Lower leg skin (tissue), 4 donors: ENCODE results near the gene SMIM29. TPM values are rescaled to one million over a fixed set of nuclear protein-coding genes. Genes with fewer than 3 reads are reported as not detected.

Experiments
- DNase-seq, 2 donors: peaks; one replicate each; pipeline ENCODE4 v3.0.0-alpha.2; 2019; ENCODE audit warnings: low spot score in 2 of 2
- H3K4me3 ChIP-seq: fragments of 200-600 bp; sonication (generic); 2 replicates; pipeline ENCODE4 v1.5.1; 2017; ENCODE audit warnings: mild to moderate bottlenecking, low read depth; ENCODE audit not compliant: poor library complexity, severe bottlenecking
- POLR2A ChIP-seq, 2 donors: fragments of 450-650 bp; IDR thresholded peaks; one replicate each; pipeline ENCODE4 v1.6.1; 2016 to 2017; ENCODE audit warnings: antibody characterized with exemption in 2 of 2, mild to moderate bottlenecking in 1 of 2, moderate library complexity in 1 of 2
- WGBS, 2 donors: methylation state at CpG; one replicate each; pipeline ENCODE4 v1.1.5; 2018; 5-methylcytosine and 5-hydroxymethylcytosine counted together
- intact Hi-C: fragments of 100-400 bp; cut with DNase I; formaldehyde crosslinking; loops from one replicate; pipeline ENCODE4 v1.15.0; 2023; ENCODE audit warnings: low total_unique reads
- microRNA-seq, 2 donors: library from miRNA; unstranded; fragments of <30 nt; microRNA quantifications; one replicate each; pipeline ENCODE4, GENCODE V29; 2016; ENCODE audit warnings: borderline replicate concordance in 2 of 2, borderline number of aligned reads in 1 of 2
- total RNA-seq, 4 donors: library from RNA; depleted of rRNA; stranded (reverse); fragments of >200 nt; gene quantifications; one replicate each; pipeline ENCODE4 v1.1.0, GENCODE V29; 2016
- TF ChIP-seq, protein P1 (sequence below), 3 donors: fragments of 450-650 bp; IDR thresholded peaks; one replicate each; pipeline ENCODE4 v1.5.1; 2016; ENCODE audit warnings: antibody characterized with exemption in 3 of 3, mild to moderate bottlenecking in 3 of 3, moderate library complexity in 2 of 3

SMIM29 gene
- total RNA-seq, 4 donors from 2014 or later: 34.3 to 92.2 (median 57.1) TPM

DNA sequence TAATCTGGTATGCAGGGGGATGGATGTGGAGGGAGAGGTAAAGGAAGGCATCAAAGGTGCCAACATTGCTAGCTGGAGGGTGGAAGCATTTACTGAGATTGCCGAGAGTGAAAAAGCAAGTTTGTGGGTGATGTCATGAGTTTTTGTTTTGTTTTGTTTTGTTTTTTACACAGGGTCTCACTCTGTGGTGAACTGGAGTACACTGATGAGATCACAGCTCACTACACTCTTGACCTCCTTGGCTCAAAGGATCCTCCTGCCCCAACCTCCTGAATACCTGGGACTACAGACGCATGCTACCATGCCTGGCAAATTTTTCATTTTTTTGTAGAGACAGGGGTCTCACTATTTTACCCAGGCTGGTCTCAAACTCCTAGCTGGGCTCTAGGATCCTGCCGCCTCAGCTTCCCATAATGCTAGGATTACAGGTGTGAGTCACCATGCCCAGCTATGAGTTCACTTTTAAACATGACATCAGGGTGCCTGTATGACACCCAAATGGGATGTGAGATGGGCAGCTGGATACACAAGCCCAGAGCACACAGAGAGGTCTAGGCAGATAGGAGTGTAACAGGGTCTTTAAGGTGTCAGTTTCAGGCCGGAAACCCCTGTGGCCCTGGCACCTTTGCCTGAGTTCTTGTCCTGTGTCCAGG is 47.2 kb downstream of the SMIM29 start:
- intact Hi-C loops: no loop called here
- 86 to 88% methylated on average over 4 of the region's 4 CpGs for WGBS, 2 donors
- TF ChIP-seq POLR2A (IDR thresholded peaks at IDR 0.05): no peak
- TF ChIP-seq, protein P1, sequence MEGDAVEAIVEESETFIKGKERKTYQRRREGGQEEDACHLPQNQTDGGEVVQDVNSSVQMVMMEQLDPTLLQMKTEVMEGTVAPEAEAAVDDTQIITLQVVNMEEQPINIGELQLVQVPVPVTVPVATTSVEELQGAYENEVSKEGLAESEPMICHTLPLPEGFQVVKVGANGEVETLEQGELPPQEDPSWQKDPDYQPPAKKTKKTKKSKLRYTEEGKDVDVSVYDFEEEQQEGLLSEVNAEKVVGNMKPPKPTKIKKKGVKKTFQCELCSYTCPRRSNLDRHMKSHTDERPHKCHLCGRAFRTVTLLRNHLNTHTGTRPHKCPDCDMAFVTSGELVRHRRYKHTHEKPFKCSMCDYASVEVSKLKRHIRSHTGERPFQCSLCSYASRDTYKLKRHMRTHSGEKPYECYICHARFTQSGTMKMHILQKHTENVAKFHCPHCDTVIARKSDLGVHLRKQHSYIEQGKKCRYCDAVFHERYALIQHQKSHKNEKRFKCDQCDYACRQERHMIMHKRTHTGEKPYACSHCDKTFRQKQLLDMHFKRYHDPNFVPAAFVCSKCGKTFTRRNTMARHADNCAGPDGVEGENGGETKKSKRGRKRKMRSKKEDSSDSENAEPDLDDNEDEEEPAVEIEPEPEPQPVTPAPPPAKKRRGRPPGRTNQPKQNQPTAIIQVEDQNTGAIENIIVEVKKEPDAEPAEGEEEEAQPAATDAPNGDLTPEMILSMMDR (IDR thresholded peaks at IDR 0.05): no peak
- no peak for DNase-seq
- H3K4me3 ChIP-seq: no peak overlapping the region

DNA sequence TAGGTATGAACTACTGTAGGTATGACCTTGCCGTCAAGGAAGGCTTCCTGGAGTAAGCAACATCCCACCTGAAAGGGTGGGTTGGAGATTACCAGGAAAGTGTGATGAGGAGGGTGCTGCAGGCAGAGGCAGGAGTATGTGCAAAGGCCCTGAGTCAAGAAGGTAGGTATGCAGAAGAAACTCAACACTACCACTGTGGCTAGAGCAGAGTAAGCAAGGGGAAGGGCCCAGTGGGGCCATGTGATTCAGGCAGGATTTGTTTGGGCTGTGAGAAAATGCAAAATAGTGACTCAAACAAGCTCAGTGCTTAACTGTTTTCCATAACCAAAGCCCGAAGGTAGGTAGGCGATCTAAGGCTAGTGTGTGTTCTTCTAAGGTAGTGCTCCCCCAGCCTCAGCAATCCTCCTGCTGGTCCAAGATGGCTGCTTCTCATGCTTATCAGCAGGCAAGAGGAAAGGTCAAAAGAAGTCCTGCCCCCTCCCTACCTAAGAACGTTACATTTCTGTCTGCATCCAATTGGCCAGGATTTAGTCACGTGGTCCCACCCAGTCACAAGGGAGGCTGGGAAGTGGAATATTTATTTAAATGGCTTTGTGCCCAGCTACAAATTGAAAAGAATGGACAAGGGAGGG is 48.4 kb downstream of the SMIM29 start:
- DNase-seq: no peak
- intact Hi-C loops: no loop called here
- TF ChIP-seq, protein P1 (IDR thresholded peaks at IDR 0.05): no peak
- no peak for TF ChIP-seq POLR2A (IDR thresholded peaks at IDR 0.05)
- WGBS, 2 donors: 40 to 63% methylated on average over 5 of the region's 5 CpGs
- H3K4me3 ChIP-seq: no peak overlapping the region

DNA sequence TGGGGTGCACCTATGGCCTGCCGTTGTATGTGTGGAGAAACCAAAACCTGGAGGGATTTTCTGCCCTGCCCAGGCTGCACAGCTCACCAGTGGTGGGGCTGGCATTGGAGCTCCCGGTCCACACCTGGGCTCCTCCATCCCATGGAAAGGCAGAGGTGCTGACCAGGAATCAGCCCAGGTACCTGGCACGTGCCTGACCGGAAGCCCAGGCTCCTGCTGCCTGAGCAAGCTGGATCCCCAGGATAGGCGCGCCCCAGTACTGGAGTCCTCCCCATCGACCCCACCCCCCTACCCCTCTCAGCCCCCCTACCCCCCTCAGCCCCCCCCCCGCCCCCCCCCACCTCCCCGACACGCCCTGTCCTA is 52.0 kb downstream of the SMIM29 start:
- WGBS, 2 donors: 46 to 53% methylated on average over 9 to 10 of the region's 10 CpGs
- H3K4me3 ChIP-seq: no peak overlapping the region
- no peak for TF ChIP-seq POLR2A (IDR thresholded peaks at IDR 0.05)
- TF ChIP-seq, protein P1 (IDR thresholded peaks at IDR 0.05): no peak
- no peak for DNase-seq
- intact Hi-C loops: loop anchor here (5.0 kb wide), 1 partner anchor 225 kb away; no protein-coding TSS in a partner anchor

Small RNAs within 50 kb of the gene (microRNA-seq; reads per million reads assigned to microRNA genes)
- 0 reads per million in 2 donors for gene MIR6835

Other genes starting within 250 kb of the SMIM29 start
- under 1 TPM in 1 of 4 donors, not detected in 3; 0.19 TPM for gene GRM4, start 102.9 kb downstream of the SMIM29 start, total RNA-seq
- gene HMGA1, start 12.1 kb downstream of the SMIM29 start, total RNA-seq: 100 to 1,000 TPM; 134 to 188 (median 167) TPM
- gene NUDT3, start 143.7 kb upstream of the SMIM29 start, total RNA-seq: 10 to 100 TPM in 3 of 4 donors, 1 to 10 TPM in 1; 10.0 to 29.1 (median 19.9) TPM
- gene RPS10, start 177.1 kb upstream of the SMIM29 start, total RNA-seq: 1,000 to 10,000 TPM; 2,250 to 4,289 (median 3,665) TPM
- under 1 TPM in 3 of 4 donors, not detected in 1; 0.08 to 0.42 (median 0.10) TPM for gene PACSIN1, start 217.1 kb upstream of the SMIM29 start, total RNA-seq